HEK293 (cell line): Measurements from ENCODE around the gene SF3B3.

ENCODE experiments used
- CTCF ChIA-PET: fragments of 350-600 bp; formaldehyde crosslinking; extraction: SDS; loops from one replicate; lab custom pipeline; 2021; ENCODE audit warnings: antibody characterized with exemption; lab: Yijun Ruan, JAX
- POLR2A ChIA-PET: fragments of 300-600 bp; formaldehyde crosslinking; extraction: SDS; loops from one replicate; lab custom pipeline; 2020; ENCODE audit warnings: antibody characterized with exemption, inconsistent platforms; lab: Yijun Ruan, JAX
- H3K27ac ChIP-seq: fragments of 200-500 bp; sonication (Bioruptor generic); 2 replicates; pipeline ENCODE4 v1.5.1; 2014; ENCODE audit warnings: low read depth, low read length, control low read depth, inconsistent platforms; ENCODE audit errors: extremely low read depth
- H3K36me3 ChIP-seq, 2 experiments: fragments of 200-500 bp in 1 of 2; sonication (Bioruptor generic) in 1 of 2; 1 replicate in 1 of 2; 2 replicates in 1 of 2; pipeline ENCODE4 v1.5.1; 2014 to 2017; ENCODE audit warnings: inconsistent platforms in 2 of 2, low read length in 2 of 2; ENCODE audit not compliant: control insufficient read depth in 2 of 2, insufficient read depth in 1 of 2
- H3K4me1 ChIP-seq: fragments of 200-500 bp; sonication (Bioruptor generic); 2 replicates; pipeline ENCODE4 v1.5.1; 2014; ENCODE audit warnings: mild to moderate bottlenecking, low read length, inconsistent platforms; ENCODE audit not compliant: control insufficient read depth, insufficient read depth
- H3K4me3 ChIP-seq: 2 replicates; pipeline ENCODE4 v1.5.1; 2011; ENCODE audit warnings: low read depth, mild to moderate bottlenecking, control low read depth, low read length, moderate library complexity
- H3K9me3 ChIP-seq: fragments of 200-500 bp; sonication (Bioruptor generic); 2 replicates; pipeline ENCODE4 v1.5.1; 2014; ENCODE audit warnings: low read depth, low read length, inconsistent platforms; ENCODE audit not compliant: control insufficient read depth, insufficient read depth
- BCL11A ChIP-seq: fragments of 450-650 bp; formaldehyde crosslinking; IDR thresholded peaks from 2 replicates; pipeline ENCODE4 v1.5.1; 2016; ENCODE audit warnings: low read depth, missing biosample characterization, missing genetic modification characterization
- KLF1 ChIP-seq: fragments of 450-650 bp; formaldehyde crosslinking; IDR thresholded peaks from 2 replicates; pipeline ENCODE4 v1.5.1; 2016; ENCODE audit warnings: missing biosample characterization, missing genetic modification characterization
- KLF10 ChIP-seq: fragments of 450-650 bp; IDR thresholded peaks from 2 replicates; pipeline ENCODE4 v1.5.1; 2018; ENCODE audit warnings: missing biosample characterization, mild to moderate bottlenecking, missing genetic modification characterization
- KLF9 ChIP-seq: fragments of 450-650 bp; formaldehyde crosslinking; IDR thresholded peaks from 2 replicates; pipeline ENCODE4 v1.5.1; 2016; ENCODE audit warnings: missing biosample characterization, missing genetic modification characterization, low read depth
- MZF1 ChIP-seq: fragments of 450-650 bp; formaldehyde crosslinking; IDR thresholded peaks from 2 replicates; pipeline ENCODE4 v1.5.1; 2017; ENCODE audit warnings: missing biosample characterization, missing genetic modification characterization, borderline replicate concordance
- PRDM10 ChIP-seq: fragments of 450-650 bp; formaldehyde crosslinking; IDR thresholded peaks from 2 replicates; pipeline ENCODE4 v1.5.1; 2016; ENCODE audit warnings: missing biosample characterization, missing genetic modification characterization
- YY2 ChIP-seq: fragments of 450-650 bp; formaldehyde crosslinking; IDR thresholded peaks from 2 replicates; pipeline ENCODE4 v1.5.1; 2016; ENCODE audit warnings: missing biosample characterization, missing genetic modification characterization
- ZNF121 ChIP-seq: fragments of 450-650 bp; formaldehyde crosslinking; IDR thresholded peaks from 2 replicates; pipeline ENCODE4 v1.5.1; 2016; ENCODE audit warnings: missing biosample characterization, missing genetic modification characterization
- ZNF157 ChIP-seq: fragments of 450-650 bp; formaldehyde crosslinking; IDR thresholded peaks from 2 replicates; pipeline ENCODE4 v1.5.1; 2016; ENCODE audit warnings: missing biosample characterization, missing genetic modification characterization
- ZNF23 ChIP-seq: fragments of 450-650 bp; formaldehyde crosslinking; IDR thresholded peaks from 2 replicates; pipeline ENCODE4 v1.5.1; 2016; ENCODE audit warnings: missing biosample characterization, missing genetic modification characterization, borderline replicate concordance
- ZNF239 ChIP-seq: fragments of 450-650 bp; formaldehyde crosslinking; IDR thresholded peaks from 2 replicates; pipeline ENCODE4 v1.5.1; 2016; ENCODE audit warnings: missing biosample characterization, missing genetic modification characterization
- ZNF391 ChIP-seq: fragments of 450-650 bp; formaldehyde crosslinking; IDR thresholded peaks from 2 replicates; pipeline ENCODE4 v1.5.1; 2016; ENCODE audit warnings: low read depth, missing biosample characterization, missing genetic modification characterization, borderline replicate concordance
- ZNF398 ChIP-seq: fragments of 450-650 bp; formaldehyde crosslinking; IDR thresholded peaks from 2 replicates; pipeline ENCODE4 v1.5.1; 2017; ENCODE audit warnings: missing biosample characterization, missing genetic modification characterization
- ZNF521 ChIP-seq: fragments of 450-650 bp; formaldehyde crosslinking; IDR thresholded peaks from 2 replicates; pipeline ENCODE4 v1.5.1; 2017; ENCODE audit warnings: missing biosample characterization, mild to moderate bottlenecking, missing genetic modification characterization
- ZNF596 ChIP-seq: fragments of 450-650 bp; IDR thresholded peaks from 2 replicates; pipeline ENCODE4 v1.5.0; 2018; ENCODE audit warnings: missing biosample characterization, mild to moderate bottlenecking, missing genetic modification characterization, moderate library complexity
- ZNF621 ChIP-seq: fragments of 450-650 bp; formaldehyde crosslinking; IDR thresholded peaks from 2 replicates; pipeline ENCODE4 v1.5.1; 2017; ENCODE audit warnings: missing biosample characterization, missing genetic modification characterization
- ZNF658 ChIP-seq: fragments of 450-650 bp; formaldehyde crosslinking; IDR thresholded peaks from 2 replicates; pipeline ENCODE4; 2016; ENCODE audit warnings: missing biosample characterization, missing genetic modification characterization
- ZSCAN16 ChIP-seq: fragments of 450-650 bp; formaldehyde crosslinking; IDR thresholded peaks from 2 replicates; pipeline ENCODE4 v1.5.1; 2016; ENCODE audit warnings: missing biosample characterization, missing genetic modification characterization
- ZXDB ChIP-seq: fragments of 450-650 bp; formaldehyde crosslinking; IDR thresholded peaks from 2 replicates; pipeline ENCODE4 v1.5.1; 2016; ENCODE audit warnings: missing biosample characterization, missing genetic modification characterization

Gene SF3B3

GRCh38 chr16:70578035-70578434 lies 54.4 kb downstream of the SF3B3 start:
- POLR2A ChIA-PET, result interaction anchor here (0.7 kb wide), 2 partner anchors 19 to 95 kb away, joined by 3 read pairs; no protein-coding TSS in a partner anchor
- TF ChIP-seq MZF1, result 0 out of 2 replicates have a peak, but pooled peaks have one; percentile 27
- TF ChIP-seq YY2 (tag by site-specific recombination), result no peak
- no peak for TF ChIP-seq ZNF391 (tag by site-specific recombination)
- TF ChIP-seq ZNF596 (tag by site-specific recombination), result peak; percentile 45; the same call in 1 of the 2 replicates
- H3K27ac ChIP-seq, result no peak overlapping the region

GRCh38 chr16:70579248-70579647 lies 55.6 kb downstream of the SF3B3 start:
- Histone ChIP-seq H3K27ac (no peak overlapping the region), H3K4me1 (no peaks in the 10 kb centered on the region), H3K36me3 (peaks cover 5 to 13% of the 10 kb centered on the region in 2 experiments; a peak in 2 of 3 replicates), H3K4me3 (no peak overlapping the region), H3K9me3 (no peaks in the 10 kb centered on the region)
- ChIA-PET CTCF (interaction anchor here (1.2 to 1.4 kb wide), 2 partner anchors 75 to 76 kb away, joined by 3 to 4 read pairs; no protein-coding TSS in a partner anchor), POLR2A (interaction anchor here (0.9 kb wide), 1 partner anchor 13 kb away, joined by 4 read pairs; no protein-coding TSS in a partner anchor)
- no peak for TF ChIP-seq ZNF239 (tag by site-specific recombination)
- TF ChIP-seq ZNF658 (tag by site-specific recombination), result no peak
- no peak for TF ChIP-seq ZNF398
- no peak for TF ChIP-seq BCL11A (tag by site-specific recombination)
- TF ChIP-seq ZNF157 (tag by site-specific recombination), result no peak
- TF ChIP-seq ZNF23 (tag by site-specific recombination), result no peak
- TF ChIP-seq ZNF521 (tag by site-specific recombination), result no peak
- peak; percentile 47; the same call in 1 of the 2 replicates for TF ChIP-seq MZF1
- TF ChIP-seq ZNF621, result no peak
- peak; percentile 91 for TF ChIP-seq ZNF121
- TF ChIP-seq ZSCAN16 (tag by site-specific recombination), result no peak

More at GRCh38 chr16:70578035-70578434, 54.4 kb downstream of the SF3B3 start:
- CTCF ChIA-PET, result interaction anchor here (0.6 kb wide), 2 partner anchors 77 to 183 kb away, joined by 3 to 4 read pairs; no protein-coding TSS in a partner anchor
- Histone ChIP-seq H3K36me3 (peaks cover 8 to 24% of the 10 kb centered on the region in 2 experiments; a peak in 2 of 3 replicates), H3K4me3 (no peak overlapping the region), H3K9me3 (no peaks in the 10 kb centered on the region), H3K4me1 (no peaks in the 10 kb centered on the region)

GRCh38 chr16:70579648-70580630 lies 56.3 kb downstream of the SF3B3 start:
- Histone ChIP-seq H3K27ac (no peak overlapping the region), H3K9me3 (no peaks in the 10 kb centered on the region), H3K36me3 (peaks cover 0 to 6% of the 10 kb centered on the region in 2 experiments; a peak in 2 of 3 replicates), H3K4me1 (no peaks in the 10 kb centered on the region), H3K4me3 (no peak overlapping the region)
- POLR2A ChIA-PET, result interaction anchor here (0.9 kb wide), 1 partner anchor 12 kb away, joined by 4 read pairs; no protein-coding TSS in a partner anchor
- peak; percentile 38 for TF ChIP-seq KLF1 (tag by site-specific recombination)
- TF ChIP-seq KLF9 (tag by site-specific recombination), result peak; percentile 58; the same call in 1 of the 2 replicates
- TF ChIP-seq PRDM10 (tag by site-specific recombination), result no peak
- 0 out of 2 replicates have a peak, but pooled peaks have one; percentile 31 for TF ChIP-seq ZXDB (tag by site-specific recombination)
- peak; percentile 30; the same call in 1 of the 2 replicates for TF ChIP-seq KLF10 (tag by site-specific recombination)
- CTCF ChIA-PET, result interaction anchor here (1.2 to 1.4 kb wide), 2 partner anchors 74 to 75 kb away, joined by 3 to 4 read pairs; no protein-coding TSS in a partner anchor
